ENCODE data around the gene GPR152.

- TF ChIP-seq POLR2A (IDR thresholded peaks at IDR 0.05; ENCODE audit: low read depth, low read length) (no peak), EZH2 (IDR thresholded peaks at IDR 0.05; ENCODE audit: borderline replicate concordance, low read depth, low read length, severe bottlenecking) (no peak), POLR2AphosphoS5 (IDR thresholded peaks at IDR 0.05; ENCODE audit: insufficient read depth, low read depth, low read length) (no peak), FOS (IDR thresholded peaks at IDR 0.05; ENCODE audit: borderline replicate concordance, insufficient read depth, low read length) (no peak), JUN (IDR thresholded peaks at IDR 0.05; ENCODE audit: borderline replicate concordance, insufficient read depth, insufficient read length, low read depth) (no peak), GATA2 (IDR thresholded peaks at IDR 0.05; ENCODE audit: insufficient read depth, insufficient read length, low read depth, low read length) (no peak), MYC (IDR thresholded peaks at IDR 0.05; ENCODE audit: low read depth, low read length) (no peak)
- TF ChIP-seq, protein P1, sequence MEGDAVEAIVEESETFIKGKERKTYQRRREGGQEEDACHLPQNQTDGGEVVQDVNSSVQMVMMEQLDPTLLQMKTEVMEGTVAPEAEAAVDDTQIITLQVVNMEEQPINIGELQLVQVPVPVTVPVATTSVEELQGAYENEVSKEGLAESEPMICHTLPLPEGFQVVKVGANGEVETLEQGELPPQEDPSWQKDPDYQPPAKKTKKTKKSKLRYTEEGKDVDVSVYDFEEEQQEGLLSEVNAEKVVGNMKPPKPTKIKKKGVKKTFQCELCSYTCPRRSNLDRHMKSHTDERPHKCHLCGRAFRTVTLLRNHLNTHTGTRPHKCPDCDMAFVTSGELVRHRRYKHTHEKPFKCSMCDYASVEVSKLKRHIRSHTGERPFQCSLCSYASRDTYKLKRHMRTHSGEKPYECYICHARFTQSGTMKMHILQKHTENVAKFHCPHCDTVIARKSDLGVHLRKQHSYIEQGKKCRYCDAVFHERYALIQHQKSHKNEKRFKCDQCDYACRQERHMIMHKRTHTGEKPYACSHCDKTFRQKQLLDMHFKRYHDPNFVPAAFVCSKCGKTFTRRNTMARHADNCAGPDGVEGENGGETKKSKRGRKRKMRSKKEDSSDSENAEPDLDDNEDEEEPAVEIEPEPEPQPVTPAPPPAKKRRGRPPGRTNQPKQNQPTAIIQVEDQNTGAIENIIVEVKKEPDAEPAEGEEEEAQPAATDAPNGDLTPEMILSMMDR (IDR thresholded peaks at IDR 0.05; ENCODE audit: extremely low read depth in 1 of 2, insufficient read depth in 1 of 2, low read depth in 1 of 2, low read length in 2 of 2), result no peak
- TF ChIP-seq, protein P2, sequence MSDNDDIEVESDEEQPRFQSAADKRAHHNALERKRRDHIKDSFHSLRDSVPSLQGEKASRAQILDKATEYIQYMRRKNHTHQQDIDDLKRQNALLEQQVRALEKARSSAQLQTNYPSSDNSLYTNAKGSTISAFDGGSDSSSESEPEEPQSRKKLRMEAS (IDR thresholded peaks at IDR 0.05; ENCODE audit: insufficient read depth, insufficient read length), result no peak
These were observed 46.7 kb downstream of the GPR152 start for GRCh38 chr11:67405688-67406339.

All from endothelial cell of umbilical vein (primary cell).